Erythroblast (primary cell): ENCODE data around the gene SCFD2.

Experiments used
- GATA1 ChIP-seq: IDR thresholded peaks from 2 replicates; pipeline ENCODE4 v1.6.1; 2011; ENCODE audit warnings: low read depth, mild to moderate bottlenecking, control low read depth, low read length, moderate library complexity
- POLR2A ChIP-seq: IDR thresholded peaks from 2 replicates; pipeline ENCODE4 v1.6.1; 2011; ENCODE audit warnings: mild to moderate bottlenecking, low read length

- TF ChIP-seq POLR2A (no peak), GATA1 (no peak)
These were observed 513.8 kb downstream of the SCFD2 start for GRCh38 chr4:52852041-52852440.
